Type B pancreatic cell (in vitro differentiated cells): ENCODE measurements around the gene ACSL4. TPM values are rescaled to one million over a fixed set of nuclear protein-coding genes. Genes with fewer than 3 reads are reported as not detected.
"Not testable (repeated sequence)": the region's sequence is repeated elsewhere in the genome, so short reads cannot be mapped to it uniquely, and the experiment has no call there.

Source experiments
- DNase-seq: peaks from one replicate; pipeline ENCODE4 v3.0.0; 2021; ENCODE audit warnings: mixed read lengths; ENCODE audit not compliant: unreplicated experiment; ENCODE audit errors: extremely low spot score
- H3K27ac Mint-ChIP-seq: 2 replicates; pipeline ENCODE4 v1.8.0; 2021; ENCODE audit warnings: mild to moderate bottlenecking, mixed read lengths
- H3K27me3 Mint-ChIP-seq: 2 replicates; pipeline ENCODE4 v1.8.0; 2021; ENCODE audit warnings: mixed read lengths
- H3K36me3 Mint-ChIP-seq: 2 replicates; pipeline ENCODE4 v1.8.0; 2021; ENCODE audit warnings: mixed read lengths
- H3K4me1 Mint-ChIP-seq: one replicate; pipeline ENCODE4 v1.8.0; 2021; ENCODE audit warnings: mixed read lengths; ENCODE audit not compliant: unreplicated experiment
- H3K4me3 Mint-ChIP-seq: 2 replicates; pipeline ENCODE4 v1.8.0; 2021; ENCODE audit warnings: mild to moderate bottlenecking, mixed read lengths
- H3K9me3 Mint-ChIP-seq: 2 replicates; pipeline ENCODE4 v1.8.0; 2021; ENCODE audit warnings: mixed read lengths
- CTCF ChIP-seq: fragments of 200-600 bp; sonication (generic); conservative IDR thresholded peaks from 2 replicates; pipeline ENCODE4 v1.5.0; 2021; ENCODE audit warnings: antibody characterized with exemption, mild to moderate bottlenecking
- total RNA-seq: library from RNA; stranded (reverse); gene quantifications from 2 replicates; pipeline ENCODE4 v1.2.1, GENCODE V29; 2021; ENCODE audit warnings: low replicate concordance

The ACSL4 gene
- total RNA-seq, 1 donor from 2014 or later: 42.9 TPM

DNA sequence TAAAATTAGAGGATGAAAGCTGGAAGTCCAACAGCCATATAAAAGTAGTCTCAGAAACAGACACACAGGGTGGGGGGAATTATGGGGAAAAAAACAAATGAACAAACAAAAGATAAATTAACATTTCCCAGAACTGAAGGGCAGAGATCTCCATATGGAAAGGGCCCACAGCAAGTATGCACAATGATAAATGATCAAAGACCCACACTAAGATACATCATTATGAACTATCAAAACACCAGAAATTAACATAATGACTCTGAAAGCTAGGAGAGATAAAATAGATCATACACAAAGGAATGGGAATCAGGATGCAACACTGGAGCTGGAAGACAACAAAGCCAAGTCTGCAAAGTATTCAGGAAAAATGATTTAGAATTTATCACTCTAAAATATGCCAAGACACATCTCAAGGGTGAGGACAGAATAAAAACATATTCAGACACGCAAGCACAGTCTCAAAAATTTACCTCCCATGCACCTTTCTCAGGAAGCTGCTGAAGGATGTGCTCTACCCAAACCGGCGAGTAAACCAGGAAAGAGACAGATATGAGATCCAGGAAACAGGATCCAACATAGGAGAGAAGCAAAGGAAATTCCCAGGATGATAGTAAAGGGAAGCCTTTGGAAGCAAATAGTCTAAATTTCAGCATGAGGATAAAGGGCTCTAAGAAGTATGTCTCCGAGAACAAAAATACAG, 77.4 kb downstream of the ACSL4 start:
- TF ChIP-seq CTCF: no peak

GRCh38 chrX:109654516-109655109, 78.4 kb downstream of the ACSL4 start:
- no peak for TF ChIP-seq CTCF
- peaks cover 12% of the 10 kb centered on the region for H3K36me3 Mint-ChIP-seq
- peak overlapping the region; percentile 22 for H3K27ac Mint-ChIP-seq
- no peak for DNase-seq
- no peaks in the 10 kb centered on the region for H3K27me3 Mint-ChIP-seq
- no peaks in the 10 kb centered on the region for H3K4me1 Mint-ChIP-seq
- no peak overlapping the region for H3K4me3 Mint-ChIP-seq
- peaks cover 9% of the 10 kb centered on the region for H3K9me3 Mint-ChIP-seq

More for the DNA sequence above, 77.4 kb downstream of the ACSL4 start:
- Mint-ChIP-seq H3K4me1 (no peaks in the 10 kb centered on the region), H3K9me3 (peaks cover 9% of the 10 kb centered on the region), H3K27me3 (no peaks in the 10 kb centered on the region), H3K4me3 (no peak overlapping the region), H3K36me3 (peaks cover 19% of the 10 kb centered on the region), H3K27ac (no peak overlapping the region)
- DNase-seq: no peak

- H3K4me1 Mint-ChIP-seq, H3K27me3 Mint-ChIP-seq, H3K27ac Mint-ChIP-seq, H3K36me3 Mint-ChIP-seq, H3K4me3 Mint-ChIP-seq, H3K9me3 Mint-ChIP-seq, DNase-seq: not testable (repeated sequence)
Observed at GRCh38 chrX:109644671-109645070, 88.4 kb downstream of the ACSL4 start.

DNA sequence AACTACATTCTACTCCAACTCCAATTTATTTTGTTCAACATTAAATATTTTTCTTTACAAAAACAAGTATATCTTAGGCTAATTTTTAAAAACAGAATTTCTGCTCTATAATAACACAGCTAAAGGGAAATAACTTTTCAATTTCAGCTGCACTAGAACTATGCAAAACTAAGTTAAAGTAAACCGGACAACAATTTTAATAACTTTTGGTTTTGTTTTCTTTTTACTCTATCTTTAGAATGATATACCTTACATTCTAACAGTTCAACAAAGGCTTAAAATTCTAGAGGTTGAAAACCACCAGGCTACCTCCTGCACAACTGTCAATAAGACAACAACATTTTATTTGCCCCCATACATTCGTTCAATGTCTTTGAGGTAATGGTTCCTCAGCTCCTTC, 89.4 kb downstream of the ACSL4 start:
- no peaks in the 10 kb centered on the region for H3K4me1 Mint-ChIP-seq
- H3K27me3 Mint-ChIP-seq: no peaks in the 10 kb centered on the region
- H3K27ac Mint-ChIP-seq: no peak overlapping the region
- TF ChIP-seq CTCF: no peak
- H3K36me3 Mint-ChIP-seq: peaks cover 10% of the 10 kb centered on the region
- DNase-seq: no peak
- H3K9me3 Mint-ChIP-seq: no peaks in the 10 kb centered on the region
- no peak overlapping the region for H3K4me3 Mint-ChIP-seq

GRCh38 chrX:109638158-109638557, 94.9 kb downstream of the ACSL4 start:
- H3K27ac Mint-ChIP-seq: no peak overlapping the region
- peaks cover 9% of the 10 kb centered on the region for H3K36me3 Mint-ChIP-seq
- no peak for TF ChIP-seq CTCF
- no peaks in the 10 kb centered on the region for H3K27me3 Mint-ChIP-seq
- no peaks in the 10 kb centered on the region for H3K9me3 Mint-ChIP-seq
- H3K4me3 Mint-ChIP-seq: no peak overlapping the region
- peaks cover 7% of the 10 kb centered on the region for H3K4me1 Mint-ChIP-seq
- no peak for DNase-seq

- not testable (repeated sequence) for DNase-seq, H3K36me3 Mint-ChIP-seq, H3K4me1 Mint-ChIP-seq, H3K9me3 Mint-ChIP-seq, H3K4me3 Mint-ChIP-seq, H3K27me3 Mint-ChIP-seq, H3K27ac Mint-ChIP-seq
Observed at GRCh38 chrX:109637477-109637876, 95.6 kb downstream of the ACSL4 start.
